Measurements from ENCODE around the gene SNAPC4.
"Not testable (repeated sequence)": the region's sequence is repeated elsewhere in the genome, so short reads cannot be mapped to it uniquely, and the experiment has no call there.

SNAPC4 gene

DNA sequence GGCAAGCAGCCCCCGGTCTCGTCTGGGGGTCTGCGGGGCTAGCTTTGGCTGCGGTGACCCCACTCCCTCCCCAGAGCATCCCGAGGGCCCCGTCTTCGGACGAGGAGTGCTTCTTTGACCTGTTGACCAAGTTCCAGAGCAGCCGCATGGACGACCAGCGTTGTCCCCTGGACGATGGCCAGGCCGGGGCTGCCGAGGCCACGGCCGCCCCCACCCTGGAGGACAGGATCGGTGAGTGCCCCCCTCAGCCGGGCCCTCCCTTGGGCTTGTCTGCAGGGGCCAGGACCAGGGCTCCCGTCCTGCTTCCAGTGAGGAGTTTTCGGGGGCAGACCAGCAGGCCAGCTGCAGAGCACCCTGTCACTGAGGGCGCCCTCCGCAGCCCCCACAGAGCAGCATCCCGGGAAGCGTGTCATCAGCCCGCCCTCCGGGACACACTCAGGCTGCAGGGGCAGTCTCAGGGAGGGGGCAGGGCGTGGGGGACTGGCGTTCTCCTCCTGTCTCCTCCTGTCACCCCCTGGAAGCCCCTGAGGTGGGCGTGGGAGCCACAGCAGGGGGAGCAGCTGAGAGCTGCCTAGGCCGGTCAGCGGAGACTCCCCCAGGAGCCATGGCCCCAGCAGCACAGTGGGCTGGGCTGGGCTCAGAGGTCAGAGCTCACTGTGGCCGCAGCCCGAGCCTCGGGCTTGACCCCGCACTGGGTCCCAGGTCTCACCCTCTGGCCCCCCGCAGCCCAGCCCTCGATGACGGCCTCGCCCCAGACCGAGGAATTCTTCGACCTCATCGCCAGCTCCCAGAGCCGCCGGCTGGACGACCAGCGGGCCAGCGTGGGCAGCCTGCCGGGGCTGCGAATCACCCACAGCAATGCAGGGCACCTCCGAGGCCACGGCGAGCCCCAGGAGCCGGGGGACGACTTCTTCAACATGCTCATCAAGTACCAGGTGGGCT is 44.1 kb downstream of the SNAPC4 start:
- peaks cover 2% of the 10 kb centered on the region; the same call in 1 of the 2 replicates for H3K4me1 ChIP-seq (ENCODE audit: control insufficient read depth, insufficient read depth, low read length)
- no CpG with 5 or more reads among the region's 54 CpGs for WGBS (ENCODE audit: insufficient coverage, insufficient read length)
- no peaks in the 10 kb centered on the region; the same call in 1 of the 2 replicates for H3K36me3 ChIP-seq (ENCODE audit: control insufficient read depth, insufficient read depth, low read length)
- H3K9me3 ChIP-seq (ENCODE audit: control insufficient read depth, insufficient read depth, low read length): no peaks in the 10 kb centered on the region
- no peaks in the 10 kb centered on the region for H3K27me3 ChIP-seq (ENCODE audit: control insufficient read depth, insufficient read depth, low read length)
- H3K4me3 ChIP-seq (ENCODE audit: low read length): no peak overlapping the region
- H3K27ac ChIP-seq (ENCODE audit: low read length): no peak overlapping the region
- no peak for DNase-seq (ENCODE audit: low read depth, low spot score)

- no CpG with 5 or more reads among the region's 17 CpGs for WGBS (ENCODE audit: insufficient coverage, insufficient read length)
- DNase-seq (ENCODE audit: low read depth, low spot score): no peak
- H3K4me3 ChIP-seq (ENCODE audit: low read length): no peak overlapping the region
- peaks cover 2% of the 10 kb centered on the region; the same call in 1 of the 2 replicates for H3K4me1 ChIP-seq (ENCODE audit: control insufficient read depth, insufficient read depth, low read length)
- H3K9me3 ChIP-seq (ENCODE audit: control insufficient read depth, insufficient read depth, low read length): no peaks in the 10 kb centered on the region
- H3K27ac ChIP-seq (ENCODE audit: low read length): no peak overlapping the region
- no peaks in the 10 kb centered on the region for H3K27me3 ChIP-seq (ENCODE audit: control insufficient read depth, insufficient read depth, low read length)
- H3K36me3 ChIP-seq (ENCODE audit: control insufficient read depth, insufficient read depth, low read length): no peaks in the 10 kb centered on the region; the same call in 1 of the 2 replicates
These were observed 45.3 kb downstream of the SNAPC4 start for GRCh38 chr9:136354592-136355085.

GRCh38 chr9:136353757-136354488 is 46.0 kb downstream of the SNAPC4 start:
- H3K4me1 ChIP-seq (ENCODE audit: control insufficient read depth, insufficient read depth, low read length): peaks cover 2% of the 10 kb centered on the region; the same call in 1 of the 2 replicates
- no CpG with 5 or more reads among the region's 13 CpGs for WGBS (ENCODE audit: insufficient coverage, insufficient read length)
- H3K27me3 ChIP-seq (ENCODE audit: control insufficient read depth, insufficient read depth, low read length): no peaks in the 10 kb centered on the region
- no peak overlapping the region for H3K4me3 ChIP-seq (ENCODE audit: low read length)
- no peak for DNase-seq (ENCODE audit: low read depth, low spot score)
- no peaks in the 10 kb centered on the region; the same call in 1 of the 2 replicates for H3K36me3 ChIP-seq (ENCODE audit: control insufficient read depth, insufficient read depth, low read length)
- H3K9me3 ChIP-seq (ENCODE audit: control insufficient read depth, insufficient read depth, low read length): no peaks in the 10 kb centered on the region
- H3K27ac ChIP-seq (ENCODE audit: low read length): no peak overlapping the region

DNA sequence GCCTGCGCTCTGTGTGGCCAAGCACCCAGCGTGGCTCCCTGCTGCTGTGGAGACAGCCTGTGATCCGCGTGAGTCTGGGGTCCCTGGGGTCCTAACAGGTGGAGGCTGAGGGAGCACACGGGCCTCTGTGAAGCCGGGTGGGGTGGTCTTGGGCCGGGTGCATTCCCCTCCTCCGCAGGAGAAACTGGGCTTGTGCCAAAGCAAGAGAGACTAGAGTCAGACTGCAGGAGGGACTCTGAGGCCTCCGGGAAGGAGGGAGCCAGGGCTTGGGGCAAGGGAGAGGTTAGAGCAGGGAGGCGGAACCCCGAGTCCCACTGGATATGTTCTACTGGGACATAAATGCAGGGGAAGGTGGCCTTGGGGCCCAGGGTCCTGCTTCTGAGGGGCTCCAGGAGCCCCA is 46.9 kb downstream of the SNAPC4 start:
- Histone ChIP-seq H3K27me3 (ENCODE audit: control insufficient read depth, insufficient read depth, low read length) (no peaks in the 10 kb centered on the region), H3K36me3 (ENCODE audit: control insufficient read depth, insufficient read depth, low read length) (no peaks in the 10 kb centered on the region; the same call in 1 of the 2 replicates), H3K27ac (ENCODE audit: low read length) (no peak overlapping the region), H3K4me3 (ENCODE audit: low read length) (no peak overlapping the region), H3K4me1 (ENCODE audit: control insufficient read depth, insufficient read depth, low read length) (peaks cover 2% of the 10 kb centered on the region; the same call in 1 of the 2 replicates), H3K9me3 (ENCODE audit: control insufficient read depth, insufficient read depth, low read length) (no peaks in the 10 kb centered on the region)
- WGBS (ENCODE audit: insufficient coverage, insufficient read length): no CpG with 5 or more reads among the region's 11 CpGs
- DNase-seq (ENCODE audit: low read depth, low spot score): no peak

- DNase-seq (ENCODE audit: low read depth, low spot score): no peak
- Histone ChIP-seq H3K4me1 (ENCODE audit: control insufficient read depth, insufficient read depth, low read length) (peaks cover 2% of the 10 kb centered on the region; the same call in 1 of the 2 replicates), H3K27ac (ENCODE audit: low read length) (no peak overlapping the region), H3K9me3 (ENCODE audit: control insufficient read depth, insufficient read depth, low read length) (no peaks in the 10 kb centered on the region), H3K36me3 (ENCODE audit: control insufficient read depth, insufficient read depth, low read length) (no peaks in the 10 kb centered on the region; the same call in 1 of the 2 replicates), H3K27me3 (ENCODE audit: control insufficient read depth, insufficient read depth, low read length) (no peaks in the 10 kb centered on the region), H3K4me3 (ENCODE audit: low read length) (no peak overlapping the region)
- WGBS (ENCODE audit: insufficient coverage, insufficient read length): no CpG with 5 or more reads among the region's 16 CpGs
These were observed 47.3 kb downstream of the SNAPC4 start for GRCh38 chr9:136352682-136353081.

DNA sequence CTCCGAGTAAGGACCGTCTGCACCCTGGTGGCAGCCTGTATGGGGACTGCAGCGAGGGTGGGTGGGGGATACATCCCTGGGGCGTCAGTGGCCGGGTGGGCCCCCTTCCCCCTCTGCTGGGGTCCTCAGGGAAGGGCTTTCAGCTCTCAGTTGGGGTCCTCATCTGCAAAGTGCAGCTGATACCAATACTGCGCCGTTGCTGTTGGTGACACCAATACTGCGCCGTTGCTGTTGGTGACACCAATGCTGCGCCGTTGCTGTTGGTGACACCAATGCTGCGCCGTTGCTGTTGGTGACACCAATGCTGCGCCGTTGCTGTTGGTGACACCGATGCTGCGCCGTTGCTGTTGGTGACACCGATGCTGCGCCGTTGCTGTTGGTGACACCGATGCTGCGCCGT is 48.1 kb downstream of the SNAPC4 start:
- not testable (repeated sequence) for H3K27ac ChIP-seq (ENCODE audit: low read length)

GRCh38 chr9:136351252-136351800 is 48.6 kb downstream of the SNAPC4 start:
- Histone ChIP-seq H3K36me3 (ENCODE audit: control insufficient read depth, insufficient read depth, low read length) (no peaks in the 10 kb centered on the region; the same call in 1 of the 2 replicates), H3K9me3 (ENCODE audit: control insufficient read depth, insufficient read depth, low read length) (no peaks in the 10 kb centered on the region), H3K4me3 (ENCODE audit: low read length) (no peak overlapping the region), H3K27ac (ENCODE audit: low read length) (no peak overlapping the region), H3K27me3 (ENCODE audit: control insufficient read depth, insufficient read depth, low read length) (no peaks in the 10 kb centered on the region), H3K4me1 (ENCODE audit: control insufficient read depth, insufficient read depth, low read length) (peaks cover 2% of the 10 kb centered on the region; the same call in 1 of the 2 replicates)
- no CpG with 5 or more reads among the region's 11 CpGs for whole genome bisulfite sequencing (ENCODE audit: insufficient coverage, insufficient read length)
- DNase-seq (ENCODE audit: low read depth, low spot score): no peak

More for the DNA sequence above, 48.1 kb downstream of the SNAPC4 start:
- no CpG with 5 or more reads among the region's 24 CpGs for WGBS (ENCODE audit: insufficient coverage, insufficient read length)
- not testable (repeated sequence) for H3K4me3 ChIP-seq (ENCODE audit: low read length); DNase-seq (ENCODE audit: low read depth, low spot score); H3K36me3 ChIP-seq (ENCODE audit: control insufficient read depth, insufficient read depth, low read length); H3K9me3 ChIP-seq (ENCODE audit: control insufficient read depth, insufficient read depth, low read length); H3K27me3 ChIP-seq (ENCODE audit: control insufficient read depth, insufficient read depth, low read length); H3K4me1 ChIP-seq (ENCODE audit: control insufficient read depth, insufficient read depth, low read length)

Data from iPS DF 6.9 (cell line).